GM12874 (cell line): ENCODE data around the gene TUBA1B.

Experiments
- CTCF ChIP-seq: IDR thresholded peaks from 2 replicates; pipeline ENCODE4 v1.5.1; 2011; ENCODE audit warnings: low read depth, mild to moderate bottlenecking, control low read depth, low read length, moderate library complexity; ENCODE audit not compliant: insufficient read depth

TUBA1B gene

GRCh38 chr12:49131894-49132461 lies 783 bp upstream of the TUBA1B start:
- no peak for TF ChIP-seq CTCF

- peak; percentile 97 for TF ChIP-seq CTCF
These were observed 794 bp downstream of the TUBA1B start for GRCh38 chr12:49130151-49131050.

GRCh38 chr12:49129332-49130150 lies 1.7 kb downstream of the TUBA1B start:
- no peak for TF ChIP-seq CTCF

GRCh38 chr12:49126852-49127763 lies 4.1 kb downstream of the TUBA1B start:
- TF ChIP-seq CTCF = no peak

GRCh38 chr12:49121047-49121696 lies 10.0 kb downstream of the TUBA1B start:
- TF ChIP-seq CTCF = no peak

- no peak for TF ChIP-seq CTCF
These were observed 20.0 kb downstream of the TUBA1B start for GRCh38 chr12:49111206-49111605.
